Upper lobe of left lung (tissue), 6 donors: ENCODE data around the gene COL23A1. TPM values are rescaled to one million over a fixed set of nuclear protein-coding genes. Genes with fewer than 3 reads are reported as not detected.

Experiments used
- ATAC-seq, 2 donors: fragments of 200-7000 bp; cut with Tn5 transposase; one replicate each; pipeline ENCODE4 v1.9.1; 2022; ENCODE audit warnings: mild to moderate bottlenecking in 2 of 2, moderate library complexity in 2 of 2; ENCODE audit not compliant: low FRiP score in 2 of 2
- DNase-seq, 2 donors: peaks; one replicate each; pipeline ENCODE4 v3.0.0-alpha.2; 2019 to 2020
- H3K27ac ChIP-seq, 4 donors: fragments of 200-600 bp; sonication (generic); one replicate each; pipeline ENCODE4 v1.5.1; 2016 to 2019
- H3K27me3 ChIP-seq, 4 donors: fragments of 200-600 bp; sonication (generic); one replicate each; pipeline ENCODE4 v1.5.1; 2017 to 2019
- H3K36me3 ChIP-seq, 4 donors: fragments of 200-600 bp; sonication (generic); one replicate each; pipeline ENCODE4 v1.5.1; 2016 to 2019
- H3K4me1 ChIP-seq, 4 donors: fragments of 200-600 bp; sonication (generic); one replicate each; pipeline ENCODE4 v1.5.1; 2018 to 2019
- H3K4me3 ChIP-seq, 4 donors: fragments of 200-600 bp; sonication (generic); one replicate each; pipeline ENCODE4 v1.5.1; 2017 to 2019; ENCODE audit warnings: mild to moderate bottlenecking in 2 of 4, moderate library complexity in 1 of 4
- H3K9me3 ChIP-seq, 4 donors: fragments of 200-600 bp; sonication (generic); one replicate each; pipeline ENCODE4 v1.5.1; 2018 to 2019
- CTCF ChIP-seq, 6 experiments: fragments of 450-650 bp in 4 of 6; fragments of 200-600 bp in 2 of 6; sonication (generic) in 2 of 6; IDR thresholded peaks; one replicate each; pipeline ENCODE4 v1.5.1; 2016 to 2019; ENCODE audit warnings: antibody characterized with exemption in 6 of 6
- EP300 ChIP-seq, 4 donors: sonication (generic); formaldehyde crosslinking; IDR thresholded peaks; one replicate each; pipeline ENCODE4 v1.5.1; 2017; ENCODE audit warnings: antibody characterized with exemption in 4 of 4, control low read depth in 2 of 4
- POLR2A ChIP-seq, 4 donors: fragments of 450-650 bp; IDR thresholded peaks; one replicate each; pipeline ENCODE4 v1.5.1; 2016 to 2017; ENCODE audit warnings: antibody characterized with exemption in 4 of 4, mild to moderate bottlenecking in 2 of 4
- POLR2AphosphoS5 ChIP-seq, 2 donors: sonication (generic); formaldehyde crosslinking; IDR thresholded peaks; one replicate each; pipeline ENCODE4 v1.5.1; 2017; ENCODE audit warnings: antibody characterized with exemption in 2 of 2
- WGBS, 2 donors: methylation state at CpG; one replicate each; pipeline ENCODE4 v1.1.5; 2017 to 2018; 5-methylcytosine and 5-hydroxymethylcytosine counted together
- total RNA-seq, 6 donors: library from RNA; depleted of rRNA in 4 of 6; stranded (reverse); fragments of >200 nt in 4 of 6; gene quantifications; one replicate each; pipeline versions ENCODE4 v1.1.0 to v1.2.1, GENCODE V29; 2016 to 2021
- donor health status: DM: no; HTN: no; CAD: no; lungs with moderate emphysema.
- donor health status: DM: no; HTN: yes; CAD: no; lungs with severe emphysema.

COL23A1 gene
- total RNA-seq, 6 donors from 2014 or later, result 0.61 to 3.1 (median 1.5) TPM

DNA sequence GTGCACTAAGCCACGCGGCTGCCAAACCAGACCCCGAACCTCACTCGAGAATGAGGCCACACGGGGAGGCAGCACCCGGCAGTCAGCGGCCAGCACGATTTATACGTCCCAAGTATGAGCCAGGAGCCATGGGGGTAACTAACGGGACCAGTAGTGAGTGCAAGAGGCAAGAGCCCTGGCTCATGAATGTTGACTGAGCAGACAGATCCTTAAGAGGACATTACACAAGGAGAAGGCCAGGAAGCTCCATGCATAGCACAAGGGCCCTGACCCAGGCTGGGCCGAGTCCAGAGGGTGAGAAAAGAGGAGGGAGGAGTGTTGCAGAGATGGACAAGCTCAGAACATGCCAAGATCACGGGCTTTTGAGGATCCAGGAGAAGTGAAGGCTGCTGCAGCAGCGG lies 299.0 kb downstream of the COL23A1 start:
- DNase-seq, result no peak
- Histone ChIP-seq H3K27me3 (no peaks in the 10 kb centered on the region), H3K4me1 (peaks cover 0 to 9% (median 0%) of the 10 kb centered on the region in 4 donors), H3K9me3 (peaks cover 0 to 3% (median 0%) of the 10 kb centered on the region in 4 donors), H3K27ac (no peak overlapping the region), H3K4me3 (no peak overlapping the region), H3K36me3 (no peaks in the 10 kb centered on the region)
- 68 to 74% methylated on average over 13 of the region's 13 CpGs for WGBS, 2 donors
- TF ChIP-seq POLR2AphosphoS5 (IDR thresholded peaks at IDR 0.05) (no peak), POLR2A (IDR thresholded peaks at IDR 0.05) (no peak), CTCF (IDR thresholded peaks at IDR 0.05) (no peak), EP300 (IDR thresholded peaks at IDR 0.05) (no peak)
- no peak for ATAC-seq

- WGBS, 2 donors, result 77 to 87% methylated on average over 6 to 7 of the region's 7 CpGs
- Histone ChIP-seq H3K27me3 (no peaks in the 10 kb centered on the region), H3K4me3 (no peak overlapping the region), H3K9me3 (no peaks in the 10 kb centered on the region), H3K36me3 (no peaks in the 10 kb centered on the region), H3K27ac (no peak overlapping the region), H3K4me1 (peaks cover 0 to 9% (median 0%) of the 10 kb centered on the region in 4 donors)
- TF ChIP-seq POLR2A (IDR thresholded peaks at IDR 0.05), result no peak
- TF ChIP-seq CTCF (IDR thresholded peaks at IDR 0.05), result no peak
- TF ChIP-seq POLR2AphosphoS5 (IDR thresholded peaks at IDR 0.05), result no peak
- no peak for TF ChIP-seq EP300 (IDR thresholded peaks at IDR 0.05)
- DNase-seq (no peak), ATAC-seq (no peak)
Measured at GRCh38 chr5:178290376-178290775, 299.8 kb downstream of the COL23A1 start.

DNA sequence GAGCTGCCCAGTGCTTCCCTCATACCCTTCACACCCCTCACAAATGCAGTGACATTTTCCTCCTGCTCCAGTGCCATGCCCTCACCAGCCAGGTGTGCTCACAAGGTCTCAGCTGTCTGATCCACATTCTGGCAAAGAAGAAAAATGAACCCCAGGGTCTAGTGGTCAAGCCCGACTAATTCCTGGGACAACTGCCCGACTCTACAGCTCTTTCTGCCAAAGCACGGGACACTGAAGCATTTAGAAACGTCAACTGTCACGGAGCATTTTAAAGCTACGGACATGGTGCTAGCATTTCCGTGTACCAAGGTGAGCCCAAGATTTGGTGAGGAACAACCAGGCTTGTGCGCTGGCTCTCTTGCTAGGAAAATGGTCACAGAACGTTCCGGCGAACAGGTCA lies 300.8 kb downstream of the COL23A1 start:
- Histone ChIP-seq H3K36me3 (no peaks in the 10 kb centered on the region), H3K27me3 (no peaks in the 10 kb centered on the region), H3K4me3 (no peak overlapping the region), H3K9me3 (no peaks in the 10 kb centered on the region), H3K4me1 (peaks cover 0 to 9% (median 0%) of the 10 kb centered on the region in 4 donors), H3K27ac (no peak overlapping the region)
- ATAC-seq, result no peak
- no peak for TF ChIP-seq EP300 (IDR thresholded peaks at IDR 0.05)
- no peak for TF ChIP-seq POLR2AphosphoS5 (IDR thresholded peaks at IDR 0.05)
- TF ChIP-seq CTCF (IDR thresholded peaks at IDR 0.05), result no peak
- TF ChIP-seq POLR2A (IDR thresholded peaks at IDR 0.05), result no peak
- WGBS, 2 donors, result 73 to 76% methylated on average over 11 of the region's 11 CpGs
- no peak for DNase-seq

DNA sequence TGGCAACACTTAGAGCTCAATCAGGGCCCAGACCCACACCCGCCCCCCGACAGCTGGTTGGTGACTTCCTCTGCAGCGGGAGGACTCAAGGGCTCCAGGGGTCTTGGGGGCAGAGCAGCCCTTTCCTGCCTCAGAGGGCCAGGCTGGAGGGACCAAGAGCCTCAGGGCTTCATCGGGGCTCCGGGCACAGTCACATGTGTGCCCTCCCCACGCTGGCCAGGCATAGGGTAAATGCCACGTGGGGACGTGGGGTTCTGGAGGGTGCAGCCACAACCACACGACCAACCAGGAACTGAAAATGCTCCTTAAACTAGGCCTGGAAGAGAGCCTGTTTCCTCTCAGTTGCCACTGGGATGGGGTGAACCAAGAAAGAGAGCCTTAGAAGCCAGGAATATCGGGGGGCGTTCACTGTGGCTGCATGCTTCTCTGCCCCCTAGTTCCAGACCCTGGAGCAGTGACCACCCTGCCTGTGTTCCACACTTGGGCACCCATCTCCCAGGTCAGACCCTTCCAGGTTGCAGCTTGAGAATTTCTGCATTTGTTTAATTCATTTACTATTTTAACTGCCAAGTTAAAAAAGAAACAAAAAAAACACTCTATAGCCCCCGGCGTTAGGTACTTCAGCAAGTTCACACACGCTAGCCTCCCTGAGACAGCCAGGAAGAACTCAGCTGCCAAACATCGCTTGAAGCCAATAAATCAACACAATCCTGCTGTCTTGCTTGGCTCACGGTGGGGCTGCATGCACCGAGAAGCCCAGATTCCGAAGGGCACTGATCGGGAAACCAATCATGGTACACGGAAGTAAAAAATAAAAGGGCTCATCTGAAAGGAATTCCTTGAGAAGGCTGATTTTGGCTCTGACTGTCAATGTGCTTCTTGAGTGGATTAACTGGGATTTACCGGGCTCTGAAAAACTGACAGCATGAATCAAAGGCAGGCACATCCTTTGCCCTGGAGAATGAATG lies 301.5 kb downstream of the COL23A1 start:
- Histone ChIP-seq H3K4me3 (no peak overlapping the region), H3K4me1 (peaks cover 0 to 9% (median 0%) of the 10 kb centered on the region in 4 donors), H3K36me3 (no peaks in the 10 kb centered on the region), H3K27me3 (no peaks in the 10 kb centered on the region), H3K27ac (no peak overlapping the region), H3K9me3 (peaks cover 4 to 7% (median 5%) of the 10 kb centered on the region in 4 donors)
- ATAC-seq, result no peak
- TF ChIP-seq POLR2AphosphoS5 (IDR thresholded peaks at IDR 0.05) (no peak), CTCF (IDR thresholded peaks at IDR 0.05) (no peak), POLR2A (IDR thresholded peaks at IDR 0.05) (no peak), EP300 (IDR thresholded peaks at IDR 0.05) (no peak)
- 44 to 58% methylated on average over 17 to 21 of the region's 21 CpGs for WGBS, 2 donors
- no peak for DNase-seq
